Activated naive CD4-positive, alpha-beta T cell treated with anti-CD3 and anti-CD28 coated beads, Interleukin-2, amount 50 U/mL, for 72 hours (primary cell): ENCODE data around the gene ARHGEF2. TPM values are rescaled to one million over a fixed set of nuclear protein-coding genes. Genes with fewer than 3 reads are reported as not detected.

Source experiments
- ATAC-seq, 2 donors: fragments of 150-1000 bp; cut with Tn5 transposase; 2 replicates each; pipeline ENCODE4 v1.10.0; 2021; ENCODE audit warnings: mild to moderate bottlenecking in 2 of 2, moderate library complexity in 2 of 2
- DNase-seq, 2 donors: peaks; one replicate each; pipeline ENCODE4 v3.0.0; 2021 to 2022; ENCODE audit warnings: low spot score in 2 of 2
- H3K27ac Mint-ChIP-seq, 2 donors: one replicate each; pipeline ENCODE4 v1.8.0; 2022; ENCODE audit warnings: mild to moderate bottlenecking in 2 of 2, mixed read lengths in 2 of 2
- H3K36me3 Mint-ChIP-seq, 2 donors: one replicate each; pipeline ENCODE4 v1.8.0; 2022; ENCODE audit warnings: mixed read lengths in 2 of 2
- H3K9me3 Mint-ChIP-seq, 2 donors: one replicate each; pipeline ENCODE4 v1.8.0; 2022; ENCODE audit warnings: mixed read lengths in 2 of 2
- total RNA-seq, 2 donors: library from RNA; stranded (reverse); gene quantifications; one replicate each; pipeline ENCODE4 v1.2.3, GENCODE V29; 2022

Gene ARHGEF2
- 100 to 1,000 TPM; 131 to 238 TPM for total RNA-seq

DNA sequence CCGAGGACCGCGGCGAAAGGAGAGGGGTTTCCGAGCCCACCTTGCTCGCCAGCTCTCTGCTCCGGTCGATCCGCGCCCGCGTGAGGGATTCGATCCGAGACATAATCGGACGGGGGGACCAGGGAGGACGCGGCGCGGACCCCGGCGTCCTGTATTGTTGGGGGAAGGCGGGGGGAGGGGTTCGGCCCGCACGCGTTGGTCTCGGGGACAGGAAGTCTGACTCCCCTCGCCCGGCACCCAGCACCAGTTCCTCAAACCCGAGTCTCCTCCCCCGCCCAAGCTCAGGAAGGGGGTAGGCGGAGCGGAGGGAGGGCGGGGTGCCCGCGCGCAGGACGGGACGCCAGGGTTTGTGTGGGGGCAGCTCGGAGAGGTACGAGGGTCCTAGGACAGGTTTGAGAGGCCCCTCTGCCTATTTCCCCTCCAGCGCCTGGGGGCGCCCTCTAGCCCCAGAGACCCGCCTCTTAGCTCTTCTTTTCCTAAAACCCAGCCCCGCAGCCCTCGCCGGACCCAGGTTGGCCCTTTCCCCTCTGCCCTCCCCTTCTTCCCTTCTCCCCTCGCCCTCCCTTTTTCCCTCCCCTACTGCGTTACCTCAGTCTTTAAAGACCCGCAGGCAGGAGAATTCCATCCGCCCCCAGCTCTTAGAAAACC, at the start of gene ARHGEF2:
ARHGEF2 (minus strand) TSS at position 223 of the 648 bp plus-strand sequence; CDS start at position 103, 120 bp downstream.
- Mint-ChIP-seq H3K36me3 (peaks cover 53 to 63% of the 10 kb centered on the region in 2 donors), H3K27ac (peak within 1 kb of the TSS; percentile 89 to 96), H3K9me3 (no peaks in the 10 kb centered on the region)
- DNase-seq (peak; percentile 75 to 82), ATAC-seq (peak; percentile 67 to 80)

DNA sequence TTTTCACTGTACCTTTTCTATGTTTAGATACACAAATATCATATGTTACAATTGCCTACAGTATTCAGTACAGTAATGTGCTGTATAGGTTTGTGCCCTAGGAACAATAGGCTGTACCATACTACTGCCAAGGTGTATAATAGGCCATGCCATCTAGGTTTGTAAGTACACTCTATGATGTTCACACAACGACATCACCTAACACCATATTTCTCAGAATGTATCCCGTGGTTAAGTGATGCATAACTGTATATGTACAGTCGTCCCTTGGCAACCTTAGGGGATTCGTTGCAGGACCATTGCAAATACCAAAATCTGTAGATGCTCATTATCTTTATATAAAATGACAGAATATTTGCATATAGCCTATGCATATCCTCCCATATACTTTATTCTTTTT, 48.2 kb upstream of the ARHGEF2 start:
- Mint-ChIP-seq H3K27ac (no peak overlapping the region), H3K36me3 (no peaks in the 10 kb centered on the region), H3K9me3 (no peaks in the 10 kb centered on the region)
- ATAC-seq, result peak; percentile 82 to 90
- no peak for DNase-seq

DNA sequence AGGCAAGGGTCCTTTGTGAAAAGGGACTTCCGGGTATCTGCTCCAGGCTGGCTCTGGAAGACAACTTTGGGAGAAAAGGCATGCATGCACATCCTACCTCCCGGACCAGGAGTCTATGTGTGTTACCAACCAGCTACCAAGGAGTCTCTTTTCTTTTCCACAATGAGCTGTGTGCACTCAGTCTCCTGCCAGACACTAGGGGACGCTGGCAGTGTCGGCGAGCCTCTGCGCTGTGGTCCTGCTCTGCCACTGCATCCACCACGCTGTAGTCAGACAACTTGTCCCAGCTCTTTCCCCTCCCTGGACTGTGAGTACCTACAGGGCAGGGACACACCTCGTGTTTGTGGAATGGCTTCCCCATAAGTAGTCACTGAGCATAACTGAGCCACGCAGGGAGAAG, 47.5 kb upstream of the ARHGEF2 start:
- Mint-ChIP-seq H3K36me3 (no peaks in the 10 kb centered on the region), H3K27ac (no peak overlapping the region), H3K9me3 (no peaks in the 10 kb centered on the region)
- DNase-seq (peak in 1 of 2 donors; percentile 45), ATAC-seq (peak; percentile 71 to 78)

DNA sequence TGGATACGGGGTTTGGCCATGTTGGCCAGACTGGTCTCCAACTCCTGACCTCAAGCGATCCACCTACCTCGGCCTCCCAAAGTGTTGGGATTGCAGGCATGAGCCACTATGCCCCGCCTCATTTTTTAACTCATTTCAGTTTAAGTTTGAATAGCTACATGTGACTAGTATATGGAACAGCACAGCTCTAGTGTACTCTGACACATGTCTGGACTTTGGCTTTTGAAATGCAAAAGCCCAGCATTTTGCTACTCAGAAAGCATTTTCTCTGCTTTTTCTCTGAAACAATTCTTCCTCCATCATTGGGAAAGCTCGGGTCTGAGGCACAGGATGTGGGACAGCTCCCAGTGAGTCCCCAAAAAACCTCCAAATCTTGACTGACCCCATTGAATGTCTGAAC, 46.5 kb upstream of the ARHGEF2 start:
- Mint-ChIP-seq H3K36me3 (peaks cover 7 to 10% of the 10 kb centered on the region in 2 donors), H3K9me3 (no peaks in the 10 kb centered on the region), H3K27ac (peak overlapping the region in 1 of 2 donors; percentile 51)
- no peak for DNase-seq
- no peak for ATAC-seq

DNA sequence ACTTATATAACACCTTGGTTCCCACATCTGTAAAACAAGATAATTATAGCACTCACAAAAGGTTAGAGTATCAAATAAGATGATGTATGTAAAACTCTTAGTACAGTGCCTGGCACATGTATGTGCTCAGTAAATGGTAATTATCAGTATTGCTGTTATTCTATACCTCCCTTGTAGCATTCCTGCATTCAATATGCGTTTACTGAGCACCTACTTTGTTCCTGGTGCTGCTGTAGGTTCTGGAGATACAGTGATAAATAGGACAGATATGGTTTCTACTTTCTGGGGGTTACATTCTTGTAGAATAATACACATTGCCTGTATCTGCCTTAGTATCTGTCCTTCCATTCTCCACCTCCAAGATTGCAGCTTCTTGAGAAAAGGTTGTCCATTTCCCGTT, 43.6 kb upstream of the ARHGEF2 start:
- no peak for ATAC-seq
- no peak for DNase-seq
- Mint-ChIP-seq H3K27ac (peak overlapping the region in 1 of 2 donors; percentile 63), H3K36me3 (peaks cover 19 to 20% of the 10 kb centered on the region in 2 donors), H3K9me3 (no peaks in the 10 kb centered on the region)

DNA sequence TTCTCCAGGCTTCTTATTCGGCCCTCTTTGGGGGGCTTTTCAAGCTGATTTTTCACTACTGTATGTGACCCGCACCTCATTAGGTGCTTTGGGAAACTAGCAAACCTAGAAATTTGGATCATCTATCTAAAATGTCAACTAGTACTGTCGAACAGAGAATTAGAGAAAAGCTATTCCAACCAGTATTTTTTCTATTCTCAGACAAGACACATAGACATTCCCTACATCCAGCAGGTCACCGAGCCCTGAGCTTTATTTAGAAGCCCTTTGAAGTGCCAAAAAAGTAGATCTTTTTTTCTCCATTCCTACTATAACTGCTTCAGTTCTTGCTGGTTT, 42.7 kb upstream of the ARHGEF2 start:
- no peaks in the 10 kb centered on the region for H3K9me3 Mint-ChIP-seq
- H3K27ac Mint-ChIP-seq, result peak overlapping the region in 1 of 2 donors; percentile 95
- ATAC-seq (no peak), DNase-seq (no peak)
- H3K36me3 Mint-ChIP-seq, result peaks cover 19 to 25% of the 10 kb centered on the region in 2 donors

DNA sequence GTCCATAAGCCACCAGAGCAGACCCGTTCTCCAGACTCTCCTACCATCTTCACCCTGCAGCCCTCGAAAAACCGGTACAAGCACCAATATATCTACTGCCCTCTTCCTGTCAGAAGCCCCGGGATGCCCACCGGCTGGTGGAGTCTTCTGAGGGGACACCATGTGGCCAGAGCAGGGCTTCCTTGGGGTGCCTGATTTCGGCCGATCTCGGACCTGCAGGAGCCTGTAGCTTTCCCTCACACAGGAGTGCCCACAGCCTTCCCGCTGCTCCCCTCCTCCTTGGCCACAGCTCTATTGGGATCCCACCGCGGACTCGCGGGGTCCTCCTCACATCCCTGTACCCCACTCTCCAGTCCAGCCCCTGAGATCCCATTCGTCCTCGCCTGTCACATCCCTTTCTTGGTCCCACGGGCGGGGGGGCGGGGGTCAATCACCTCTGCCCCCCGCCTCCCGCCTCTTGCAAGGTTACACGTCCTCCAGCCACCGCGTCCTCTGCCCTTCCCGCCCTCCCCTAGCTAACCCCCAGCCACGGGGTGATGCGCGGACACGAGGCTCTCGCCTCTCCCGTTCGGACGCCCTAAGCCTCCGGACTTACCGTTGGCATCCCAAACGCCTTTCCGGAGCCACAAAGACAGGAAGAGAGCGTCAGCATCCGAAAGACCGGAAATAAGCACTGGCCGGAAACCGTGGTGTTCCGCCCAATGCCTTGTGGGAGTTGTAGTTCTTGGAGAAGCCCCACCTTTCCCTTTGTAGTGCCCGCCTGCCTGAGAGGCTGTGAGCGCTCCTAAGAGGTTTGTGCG, 42.1 kb upstream of the ARHGEF2 start, which contains the start of gene SSR2:
SSR2 (minus strand) TSS at position 659 of the 800 bp plus-strand sequence. CDS start 784 bp downstream, outside the sequence.
- Mint-ChIP-seq H3K27ac (peak within 1 kb of the TSS; percentile 95 to 98), H3K36me3 (peaks cover 19 to 25% of the 10 kb centered on the region in 2 donors), H3K9me3 (no peaks in the 10 kb centered on the region)
- peak; percentile 79 to 89 for DNase-seq
- peak; percentile 100 for ATAC-seq

DNA sequence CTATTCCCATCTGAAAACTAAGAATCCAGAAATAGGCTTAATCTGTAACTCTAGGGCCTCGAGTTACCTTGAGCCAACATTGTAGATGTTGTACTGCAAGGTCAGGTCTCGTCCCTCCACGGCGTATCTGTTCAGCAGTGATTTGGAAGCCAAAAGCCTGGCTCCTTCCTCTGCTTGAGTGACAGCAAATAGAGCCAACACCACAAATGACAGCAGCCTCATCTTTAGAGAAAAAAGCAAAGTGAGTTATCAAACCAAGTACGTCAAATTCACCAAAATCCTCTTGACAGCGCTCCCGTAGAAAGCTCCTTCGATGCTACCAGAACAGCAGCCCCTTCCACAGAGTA, 41.6 kb upstream of the ARHGEF2 start:
- DNase-seq, result no peak
- no peaks in the 10 kb centered on the region for H3K9me3 Mint-ChIP-seq
- peaks cover 19 to 26% of the 10 kb centered on the region in 2 donors for H3K36me3 Mint-ChIP-seq
- ATAC-seq, result no peak
- H3K27ac Mint-ChIP-seq, result peak overlapping the region; percentile 87 to 95

- no peak overlapping the region for H3K27ac Mint-ChIP-seq
- H3K36me3 Mint-ChIP-seq, result peaks cover 12 to 20% of the 10 kb centered on the region in 2 donors
- H3K9me3 Mint-ChIP-seq, result no peaks in the 10 kb centered on the region
- DNase-seq (no peak), ATAC-seq (no peak)
These were observed 36.5 kb upstream of the ARHGEF2 start for GRCh38 chr1:156014829-156015228.

DNA sequence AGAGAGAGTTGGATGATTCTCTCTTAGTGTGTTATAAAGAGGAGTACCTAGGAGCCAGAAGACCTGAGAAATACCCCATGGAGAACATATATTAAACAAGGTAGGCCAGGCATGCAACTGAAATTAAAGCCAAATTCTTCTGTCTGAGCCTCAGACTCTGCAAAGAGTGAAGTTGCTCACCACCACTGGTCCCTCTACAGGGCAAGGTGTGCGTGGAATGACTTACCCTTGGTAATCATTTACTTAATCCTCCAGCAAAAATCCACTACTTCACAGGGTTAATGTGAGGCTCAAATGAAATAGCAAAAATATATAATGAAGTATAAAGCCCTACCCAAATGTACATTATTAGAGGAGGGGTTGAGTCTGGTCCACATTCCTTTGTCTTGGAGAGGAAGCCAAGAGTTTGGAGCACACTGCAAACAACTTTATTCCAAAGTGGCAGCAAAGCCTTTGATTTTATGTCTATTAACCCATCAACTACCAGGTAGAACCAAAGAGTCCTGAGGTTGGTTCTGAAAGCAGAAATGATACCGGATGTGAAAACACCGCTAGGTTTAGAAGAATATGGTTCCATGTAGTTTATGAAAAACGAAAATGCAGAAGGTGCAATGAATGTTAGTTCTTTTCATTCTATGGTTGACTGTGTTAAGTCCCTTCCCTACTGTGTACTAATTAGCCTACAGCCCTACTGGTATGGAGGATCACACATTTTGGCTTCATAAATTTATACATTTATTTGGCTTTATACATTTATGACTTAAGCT, 33.9 kb upstream of the ARHGEF2 start:
- DNase-seq (no peak), ATAC-seq (no peak)
- Mint-ChIP-seq H3K9me3 (no peaks in the 10 kb centered on the region), H3K27ac (peak overlapping the region in 1 of 2 donors; percentile 55), H3K36me3 (peaks cover 0 to 12% of the 10 kb centered on the region in 2 donors)

GRCh38 chr1:156009404-156009803, 31.1 kb upstream of the ARHGEF2 start:
- Mint-ChIP-seq H3K27ac (peak overlapping the region in 1 of 2 donors; percentile 35), H3K36me3 (no peaks in the 10 kb centered on the region)
- DNase-seq, result no peak

GRCh38 chr1:156006666-156007376, 28.5 kb upstream of the ARHGEF2 start:
- H3K27ac Mint-ChIP-seq, result no peak overlapping the region
- DNase-seq (no peak), ATAC-seq (no peak)
- no peaks in the 10 kb centered on the region for H3K36me3 Mint-ChIP-seq
- no peaks in the 10 kb centered on the region for H3K9me3 Mint-ChIP-seq

More at GRCh38 chr1:156009404-156009803, 31.1 kb upstream of the ARHGEF2 start:
- ATAC-seq, result no peak
- no peaks in the 10 kb centered on the region for H3K9me3 Mint-ChIP-seq

GRCh38 chr1:156004843-156005584, 26.7 kb upstream of the ARHGEF2 start:
- DNase-seq (no peak), ATAC-seq (peak; percentile 84 to 89)
- Mint-ChIP-seq H3K36me3 (no peaks in the 10 kb centered on the region), H3K27ac (peak overlapping the region in 1 of 2 donors; percentile 60), H3K9me3 (no peaks in the 10 kb centered on the region)

DNA sequence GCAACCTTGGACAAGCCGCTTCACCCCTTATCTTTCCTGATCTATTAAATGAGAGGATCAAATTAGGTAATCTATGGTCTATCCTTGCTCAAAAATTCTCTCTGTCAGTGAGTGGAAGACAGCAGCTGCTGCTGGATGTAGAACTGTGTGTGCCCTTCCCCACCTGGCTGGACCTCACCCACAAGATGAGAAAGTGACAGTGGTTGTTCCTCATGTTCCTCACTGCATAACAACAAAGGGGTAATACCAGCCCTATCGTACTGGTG, 25.5 kb upstream of the ARHGEF2 start:
- no peak for ATAC-seq
- Mint-ChIP-seq H3K36me3 (no peaks in the 10 kb centered on the region), H3K9me3 (no peaks in the 10 kb centered on the region), H3K27ac (no peak overlapping the region)
- DNase-seq, result no peak

GRCh38 chr1:156002188-156002911, 24.0 kb upstream of the ARHGEF2 start:
- ATAC-seq (no peak), DNase-seq (no peak)
- Mint-ChIP-seq H3K27ac (peak overlapping the region in 1 of 2 donors; percentile 36), H3K36me3 (no peaks in the 10 kb centered on the region), H3K9me3 (no peaks in the 10 kb centered on the region)
